KOPT-K1 (cell line): ENCODE results near the gene MTFR1L.
A peak's percentile ranks its signal among the peaks of the same experiment; 100 is the strongest.

Experiments
- H3K27ac ChIP-seq: fragments of 200-600 bp; sonication (generic); 2 replicates; pipeline ENCODE4 v1.5.1; 2016; ENCODE audit warnings: antibody characterized with exemption, mild to moderate bottlenecking, low read depth, low read length; ENCODE audit not compliant: poor library complexity, severe bottlenecking
- H3K36me3 ChIP-seq: fragments of 200-600 bp; sonication (generic); 2 replicates; pipeline ENCODE4 v1.5.1; 2017; ENCODE audit warnings: antibody characterized with exemption, mild to moderate bottlenecking, low read length, moderate library complexity; ENCODE audit not compliant: insufficient read depth
- H3K9me3 ChIP-seq: fragments of 200-600 bp; sonication (generic); 2 replicates; pipeline ENCODE4 v1.5.1; 2017; ENCODE audit warnings: antibody characterized with exemption, low read length, mild to moderate bottlenecking; ENCODE audit not compliant: insufficient read depth, poor library complexity, severe bottlenecking

The MTFR1L gene

DNA sequence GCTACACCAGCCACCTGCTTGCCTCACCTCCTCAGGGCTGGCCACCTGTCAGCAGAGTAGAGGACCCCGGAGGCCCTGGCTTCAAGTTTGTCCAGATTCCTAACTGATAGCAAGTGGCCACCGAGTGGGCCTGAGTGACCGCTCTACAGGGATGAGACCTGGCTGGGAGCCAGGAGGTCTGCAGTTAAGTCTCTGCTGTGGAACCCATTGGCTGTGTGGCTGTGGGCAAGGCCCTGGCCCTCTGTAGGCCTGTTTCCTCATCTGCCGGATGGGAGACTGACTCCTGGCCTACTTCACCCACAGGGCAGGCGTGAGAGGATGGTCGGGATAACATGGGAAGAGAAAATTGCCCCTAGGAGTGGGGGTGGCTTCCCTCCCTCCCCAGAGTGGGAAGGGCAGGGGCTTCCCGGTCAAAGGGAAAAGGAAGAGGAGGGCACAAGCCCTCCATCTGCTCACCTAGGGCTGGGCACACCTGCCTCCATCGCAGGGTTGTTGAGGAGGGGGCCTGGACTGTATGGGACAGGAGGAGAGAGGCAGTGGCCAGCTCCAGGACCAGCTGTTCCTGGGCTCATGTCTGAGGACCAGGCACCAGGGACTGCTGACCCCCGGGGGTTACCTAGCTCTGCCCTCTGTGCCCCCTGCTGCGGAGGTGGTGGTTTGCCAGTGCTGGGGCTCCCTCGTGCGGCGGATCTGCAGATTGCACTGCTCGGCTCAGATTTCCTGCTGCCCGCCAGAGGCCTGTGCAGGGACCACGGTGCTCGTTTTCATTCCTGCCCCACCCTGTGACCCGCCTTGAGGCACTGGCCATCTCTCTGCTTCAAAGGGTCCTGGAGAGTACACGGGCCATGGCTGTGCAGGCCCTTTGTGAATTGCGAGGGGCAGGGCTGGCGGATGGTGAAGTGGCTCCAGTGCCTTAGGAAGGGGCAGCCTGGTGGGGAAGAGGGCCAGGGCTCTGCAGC lies 9.1 kb upstream of the MTFR1L start:
- no peaks in the 10 kb centered on the region for H3K9me3 ChIP-seq
- no peaks in the 10 kb centered on the region for H3K36me3 ChIP-seq
- no peak overlapping the region for H3K27ac ChIP-seq

DNA sequence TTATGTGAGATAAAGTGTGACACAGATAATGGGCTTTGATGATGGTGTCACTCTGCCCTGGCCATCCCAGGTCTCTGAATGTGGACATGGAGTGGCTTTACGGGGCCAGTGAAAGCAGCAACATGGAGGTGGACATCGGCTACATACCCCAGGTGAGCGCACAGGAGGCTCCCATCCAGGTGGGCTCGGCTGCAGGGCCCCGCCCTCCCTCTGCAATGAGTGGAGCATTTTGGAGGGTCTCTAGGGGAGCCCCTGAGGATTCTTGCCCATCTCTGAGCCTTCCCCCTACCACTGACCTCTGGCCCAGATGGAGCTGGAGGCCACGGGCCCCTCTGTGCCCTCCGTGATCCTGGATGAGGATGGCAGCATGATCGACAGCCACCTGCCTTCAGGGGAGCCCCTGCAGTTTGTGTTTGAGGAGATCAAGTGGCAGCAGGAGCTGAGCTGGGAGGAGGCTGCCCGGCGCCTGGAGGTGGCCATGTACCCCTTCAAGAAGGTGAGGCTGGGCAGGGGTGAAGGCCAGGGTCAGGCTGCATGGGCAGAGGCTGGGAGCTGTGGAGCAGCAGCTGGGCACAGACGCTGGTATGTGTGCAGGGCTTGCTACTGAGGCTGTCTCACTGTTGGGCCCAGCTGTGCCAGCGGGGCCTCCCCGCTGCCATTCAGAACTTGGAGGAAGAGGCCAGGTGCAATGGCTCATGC lies 8.2 kb upstream of the MTFR1L start:
- H3K9me3 ChIP-seq = no peaks in the 10 kb centered on the region
- no peak overlapping the region for H3K27ac ChIP-seq
- no peaks in the 10 kb centered on the region for H3K36me3 ChIP-seq

DNA sequence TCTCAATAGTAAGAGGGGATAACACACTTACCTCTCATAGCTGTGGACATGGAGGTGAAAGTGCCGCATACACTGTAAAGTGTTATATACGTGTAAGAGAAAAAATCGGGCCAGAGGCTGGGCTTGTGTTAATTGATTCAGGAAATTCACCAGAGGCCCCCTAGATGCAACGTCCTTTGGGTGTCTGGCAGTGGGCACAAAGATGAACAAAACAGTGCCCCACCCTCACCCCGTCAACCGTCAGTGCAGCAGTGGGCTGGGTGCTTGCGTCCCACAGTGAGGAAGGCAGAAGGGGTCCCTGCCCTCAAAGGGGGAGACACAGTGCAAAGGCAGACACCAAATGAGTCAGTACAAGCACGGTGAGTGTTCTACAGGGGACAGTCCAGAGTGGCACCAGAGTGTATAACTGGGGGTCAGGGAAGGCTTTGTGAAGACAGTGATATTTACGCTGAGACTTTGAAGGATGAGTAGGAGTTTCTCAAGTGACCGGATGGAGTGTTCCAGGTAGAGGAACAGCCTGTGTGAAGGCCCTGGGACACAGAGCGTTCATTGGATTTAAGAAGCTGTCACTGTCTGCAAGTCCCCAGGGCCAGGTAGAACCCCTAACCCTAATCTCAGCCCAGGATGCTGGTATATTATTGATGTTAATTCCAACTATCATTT lies 6.6 kb upstream of the MTFR1L start:
- H3K9me3 ChIP-seq = no peaks in the 10 kb centered on the region
- no peaks in the 10 kb centered on the region for H3K36me3 ChIP-seq
- no peak overlapping the region for H3K27ac ChIP-seq

DNA sequence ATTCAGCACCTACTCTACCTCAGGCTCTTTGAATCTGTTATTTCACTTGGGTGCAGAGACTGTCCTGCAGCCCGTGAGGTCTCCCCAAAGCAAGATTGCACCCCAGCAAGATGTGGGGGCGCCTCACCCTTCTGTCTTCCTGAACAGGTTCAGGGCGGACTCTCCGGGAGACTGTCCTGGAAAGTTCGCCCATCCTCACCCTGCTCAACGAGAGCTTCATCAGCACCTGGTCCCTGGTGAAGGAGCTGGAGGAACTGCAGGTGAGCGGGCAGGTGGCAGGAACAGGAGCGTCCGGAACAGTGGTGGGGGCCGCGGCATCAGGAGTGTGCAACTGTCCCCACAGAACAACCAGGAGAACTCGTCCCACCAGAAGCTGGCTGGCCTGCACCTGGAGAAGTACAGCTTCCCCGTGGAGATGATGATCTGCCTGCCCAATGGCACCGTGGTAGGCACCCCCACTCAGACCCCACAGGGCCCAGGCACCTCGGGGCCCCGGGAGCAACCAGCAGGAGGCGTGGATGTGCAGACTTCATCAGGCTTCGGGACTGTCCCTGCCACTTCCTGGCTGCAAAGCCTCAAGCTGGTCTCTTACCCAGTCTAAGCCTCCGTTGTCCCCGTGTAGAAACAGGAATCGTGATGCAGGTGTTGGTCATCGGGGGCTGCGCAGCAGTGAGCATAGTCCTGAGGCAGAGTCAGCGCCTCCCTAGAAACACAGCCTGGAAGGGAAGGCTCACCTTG lies 5.9 kb upstream of the MTFR1L start:
- H3K9me3 ChIP-seq = no peaks in the 10 kb centered on the region
- H3K27ac ChIP-seq = no peak overlapping the region
- no peaks in the 10 kb centered on the region for H3K36me3 ChIP-seq

DNA sequence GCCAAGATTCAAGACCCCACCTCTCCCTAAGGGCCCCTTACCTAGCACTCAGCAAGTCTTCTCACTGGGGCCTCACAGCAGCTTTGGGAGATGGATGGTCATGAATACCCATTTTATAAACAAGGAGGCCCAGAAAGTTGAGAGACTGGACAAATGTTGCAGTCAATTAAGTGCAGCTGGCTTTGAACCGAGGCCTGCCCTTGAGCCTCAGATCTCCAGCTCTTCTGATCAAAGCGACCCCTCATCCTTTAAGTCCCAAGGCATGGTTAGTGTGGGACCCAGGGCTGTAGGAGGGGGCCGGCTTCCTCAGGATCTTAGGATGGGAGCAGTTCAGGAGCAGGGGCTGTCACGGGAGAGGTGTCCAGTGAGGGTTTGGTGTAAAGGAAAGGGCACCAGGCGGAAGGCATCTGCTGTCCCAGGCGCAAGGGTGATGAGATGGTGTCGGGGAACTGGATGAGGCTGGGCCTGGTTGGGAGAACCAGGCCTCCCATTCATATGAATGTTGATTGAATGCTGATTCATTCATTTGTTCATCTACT lies 5.1 kb upstream of the MTFR1L start:
- Histone ChIP-seq H3K27ac (no peak overlapping the region), H3K9me3 (no peaks in the 10 kb centered on the region), H3K36me3 (no peaks in the 10 kb centered on the region)

DNA sequence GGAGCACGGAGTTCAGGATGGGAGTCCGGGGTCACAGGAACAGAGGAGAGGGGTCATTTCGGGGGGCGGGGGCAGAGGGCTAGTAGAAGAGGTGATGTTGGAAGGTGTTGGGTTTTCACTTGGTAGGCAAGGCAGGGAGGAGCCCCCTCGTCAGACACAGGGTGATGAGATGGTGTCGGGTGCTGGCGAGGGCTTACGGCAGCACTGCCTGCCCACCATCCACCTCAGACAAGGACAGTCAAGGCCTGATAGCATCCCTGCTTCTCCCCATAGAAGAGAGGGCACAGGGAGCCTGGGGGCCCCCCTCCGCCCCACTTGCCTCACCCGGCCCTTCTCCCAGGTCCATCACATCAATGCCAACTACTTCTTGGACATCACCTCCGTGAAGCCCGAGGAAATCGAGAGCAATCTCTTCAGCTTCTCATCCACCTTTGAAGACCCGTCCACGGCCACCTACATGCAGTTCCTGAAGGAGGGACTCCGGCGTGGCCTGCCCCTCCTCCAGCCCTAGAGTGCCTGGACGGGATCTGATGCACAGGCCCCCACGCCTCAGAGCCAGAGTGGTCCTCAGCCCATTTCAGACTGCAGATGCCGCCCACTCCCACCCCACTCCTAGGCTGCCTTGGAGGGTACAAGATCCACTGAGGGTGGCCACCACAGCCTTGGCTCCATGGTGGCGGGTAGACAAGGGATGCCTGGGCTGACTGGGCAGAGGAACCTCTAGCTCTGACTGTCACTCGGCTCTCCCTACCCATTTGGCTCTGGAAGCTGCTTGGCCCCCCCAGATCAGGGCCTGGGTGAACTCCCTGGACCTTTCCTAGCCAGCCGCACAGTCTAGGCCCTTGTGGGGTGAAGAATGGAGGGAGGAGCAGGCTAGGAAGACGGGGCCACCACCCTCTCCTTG lies 4.3 kb upstream of the MTFR1L start:
- Histone ChIP-seq H3K36me3 (no peaks in the 10 kb centered on the region), H3K9me3 (no peaks in the 10 kb centered on the region), H3K27ac (no peak overlapping the region)

DNA sequence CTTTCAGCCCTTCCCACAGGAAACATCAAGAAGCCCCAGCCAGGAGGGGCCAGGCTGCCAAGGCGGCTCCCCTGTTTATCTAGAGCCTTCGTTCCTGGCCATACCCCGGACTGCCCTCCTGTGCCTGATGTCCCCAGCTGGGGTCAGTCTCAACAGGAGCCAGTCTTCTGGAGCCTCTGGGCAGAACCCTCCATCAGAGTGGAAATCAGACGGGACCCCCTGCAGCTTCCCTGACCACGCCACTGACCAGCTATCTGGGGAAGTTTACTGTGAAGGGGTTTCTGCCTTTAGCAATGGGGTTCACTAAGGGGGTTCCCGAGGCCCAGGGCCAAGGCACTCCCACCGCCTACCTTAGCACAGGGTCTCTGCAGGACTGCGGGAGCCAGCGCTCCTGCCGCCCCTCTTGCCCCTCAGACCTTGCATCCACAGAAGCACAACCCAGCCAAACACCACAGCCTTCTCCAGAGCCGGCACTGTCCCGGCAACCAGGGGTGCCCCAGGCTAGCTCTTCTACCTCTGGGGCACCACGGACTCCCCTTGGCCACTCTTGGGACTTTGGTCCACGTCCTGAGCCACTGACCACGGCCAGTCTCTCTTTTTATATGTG lies 3.5 kb upstream of the MTFR1L start:
- H3K27ac ChIP-seq = no peak overlapping the region
- H3K9me3 ChIP-seq = no peaks in the 10 kb centered on the region
- H3K36me3 ChIP-seq = no peaks in the 10 kb centered on the region

DNA sequence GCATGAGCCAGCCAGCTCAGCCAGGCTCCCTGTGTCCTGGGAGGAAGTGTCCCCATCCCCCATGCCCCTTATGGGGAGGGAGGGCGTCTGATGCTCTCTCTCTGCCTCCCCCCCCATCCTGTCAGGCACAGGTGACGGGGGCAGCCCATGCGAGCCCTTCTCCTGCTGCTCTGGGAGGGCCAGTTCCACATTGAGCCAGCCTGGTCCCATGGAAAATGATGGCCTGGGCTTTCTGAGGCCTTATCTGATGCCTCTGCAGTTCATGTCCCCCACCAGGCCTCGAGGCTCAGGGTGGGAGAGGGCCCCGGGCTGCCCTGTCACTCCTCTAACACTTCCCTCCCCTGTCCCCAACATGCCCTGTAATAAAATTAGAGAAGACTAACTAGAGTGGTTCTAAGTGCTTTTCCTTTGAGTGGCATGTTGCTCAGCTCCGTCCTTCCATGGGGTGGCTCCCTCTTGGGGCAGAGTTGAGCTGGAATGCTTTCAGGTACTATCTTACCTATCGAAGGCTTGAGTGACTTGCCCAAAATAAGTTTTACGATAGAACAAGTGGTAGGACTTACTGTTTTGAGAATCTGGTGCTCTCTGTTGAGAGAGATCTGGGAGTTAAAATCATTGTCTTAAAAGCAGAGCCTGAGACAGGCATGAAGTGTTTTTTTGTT lies 1.8 kb upstream of the MTFR1L start:
- H3K27ac ChIP-seq = no peak overlapping the region
- no peaks in the 10 kb centered on the region for H3K9me3 ChIP-seq
- H3K36me3 ChIP-seq = no peaks in the 10 kb centered on the region

DNA sequence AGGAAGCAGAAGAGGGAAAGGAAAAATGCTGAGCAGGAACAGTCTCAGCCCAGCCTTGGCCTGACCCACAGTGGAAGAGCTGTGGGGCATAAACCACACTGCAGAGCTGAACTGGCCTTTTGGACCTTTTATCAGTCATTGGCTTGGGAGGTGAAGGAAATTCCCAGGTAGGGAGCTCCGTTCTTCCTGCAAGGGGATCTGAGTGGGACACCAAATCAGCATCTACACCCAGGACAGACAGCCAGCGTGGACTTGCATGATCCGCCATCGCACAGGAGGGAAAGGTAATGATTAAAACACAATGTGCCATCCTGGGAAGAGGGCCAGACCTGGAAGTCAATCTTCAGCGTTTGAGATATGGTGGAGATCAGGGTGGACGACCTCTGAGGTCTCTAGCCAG lies 1.2 kb upstream of the MTFR1L start:
- Histone ChIP-seq H3K36me3 (no peaks in the 10 kb centered on the region), H3K9me3 (no peaks in the 10 kb centered on the region), H3K27ac (no peak overlapping the region)

DNA sequence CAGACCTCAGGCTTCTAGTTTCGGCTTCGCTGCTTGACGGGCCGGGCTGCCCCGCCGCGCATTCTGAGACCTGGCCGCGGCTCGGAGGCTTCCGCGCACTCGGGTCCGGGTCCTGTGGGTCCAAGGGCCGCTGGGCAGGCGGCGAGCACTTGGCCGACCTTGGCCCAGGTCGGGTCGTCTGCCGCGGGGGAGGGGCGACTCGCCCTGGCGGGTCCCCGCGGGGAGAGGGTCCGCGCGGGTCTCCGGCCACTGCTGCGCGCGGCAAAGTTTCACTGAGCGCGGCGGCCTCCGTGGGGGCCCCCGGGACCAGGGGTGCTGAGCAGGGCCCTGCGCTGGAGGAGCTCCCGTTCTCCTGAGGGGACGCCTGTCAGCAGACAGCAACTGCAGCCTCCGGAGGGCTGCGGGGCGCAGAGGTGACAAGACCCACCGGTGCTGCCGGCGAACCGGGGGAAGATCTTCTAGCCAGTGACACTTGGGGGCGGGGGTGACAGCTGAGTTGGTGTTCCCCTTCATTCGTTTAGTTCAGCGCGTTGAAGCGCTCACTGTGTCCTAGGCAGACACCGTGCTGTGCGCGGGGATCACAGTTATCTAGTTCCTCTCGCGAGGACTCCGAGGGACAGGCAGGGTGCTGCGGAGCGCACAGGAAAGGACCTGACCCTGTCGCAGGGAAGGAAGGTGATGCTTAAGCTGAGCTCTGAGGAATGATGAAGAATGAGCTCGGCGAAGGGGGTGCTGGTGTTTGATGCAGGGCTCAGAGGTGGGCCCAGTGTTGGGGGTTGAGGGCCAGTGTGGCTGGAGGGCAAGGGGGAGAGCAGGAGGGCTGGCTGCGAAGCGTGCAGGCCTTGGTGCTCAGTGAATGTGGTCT lies 725 bp downstream of the MTFR1L start:
- Histone ChIP-seq H3K27ac (peak overlapping the region; percentile 82), H3K36me3 (no peaks in the 10 kb centered on the region; the same call in 1 of the 2 replicates), H3K9me3 (no peaks in the 10 kb centered on the region)

DNA sequence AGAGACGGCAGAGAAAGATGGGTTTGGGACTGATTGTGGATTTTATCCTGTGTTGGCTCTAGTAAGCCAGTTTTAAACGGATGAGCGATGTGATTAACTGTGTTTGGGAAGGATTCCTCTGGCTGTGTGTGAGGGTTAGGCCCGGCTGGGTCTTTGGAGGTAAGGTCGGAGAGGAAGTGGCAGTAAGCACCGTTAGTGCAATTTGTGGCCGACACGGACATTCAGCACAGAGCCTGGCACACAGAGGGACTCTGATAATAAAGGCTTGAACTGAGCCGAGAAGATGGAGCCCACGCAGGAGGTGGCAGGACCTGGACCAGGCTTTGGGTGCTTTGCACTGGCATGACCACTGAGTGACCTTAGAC lies 1.3 kb downstream of the MTFR1L start:
- Histone ChIP-seq H3K9me3 (no peaks in the 10 kb centered on the region), H3K27ac (peak overlapping the region; percentile 82), H3K36me3 (peaks cover 5% of the 10 kb centered on the region)

DNA sequence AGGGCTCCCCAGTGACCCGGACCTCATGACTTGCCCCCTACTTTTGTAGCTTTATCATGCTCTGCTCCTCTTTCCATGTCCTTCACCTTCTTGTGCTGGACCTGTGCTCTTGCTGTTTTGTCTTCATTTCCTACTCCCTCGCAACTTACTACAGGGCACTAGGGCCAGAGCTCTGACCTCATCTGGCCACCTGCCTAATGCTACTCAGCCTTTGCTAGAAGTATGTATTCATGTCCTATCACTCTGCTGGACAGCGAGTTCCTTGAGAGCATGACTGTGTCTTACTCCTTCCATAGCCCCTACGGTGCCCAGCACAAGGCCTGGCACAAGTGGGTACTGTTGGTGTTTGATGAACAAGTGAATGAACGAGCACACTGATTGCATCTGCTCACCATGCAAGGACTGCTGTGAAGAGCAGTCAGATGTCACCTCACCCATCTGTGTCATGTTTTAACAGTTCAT lies 1.9 kb downstream of the MTFR1L start:
- Histone ChIP-seq H3K27ac (no peak overlapping the region), H3K36me3 (peaks cover 11% of the 10 kb centered on the region), H3K9me3 (no peaks in the 10 kb centered on the region)
